Astrocyte (in vitro differentiated cells and primary cell): Measurements from ENCODE around the gene TIMM23B.
"Not testable (repeated sequence)": the region's sequence is repeated elsewhere in the genome, so short reads cannot be mapped to it uniquely, and the experiment has no call there.

Experiments used
- CTCF ChIP-seq: IDR thresholded peaks from 2 replicates; pipeline ENCODE4 v1.5.1; 2011; ENCODE audit warnings: low read depth, mild to moderate bottlenecking, inconsistent platforms, low read length, moderate library complexity; ENCODE audit not compliant: insufficient read depth
- EZH2 ChIP-seq: IDR thresholded peaks from 2 replicates; pipeline ENCODE4 v1.6.1; 2012; ENCODE audit warnings: mild to moderate bottlenecking, low read length, inconsistent platforms; ENCODE audit not compliant: insufficient read depth

GRCh38 chr10:49952006-49952405, 10.2 kb downstream of the TIMM23B start:
- TF ChIP-seq CTCF, EZH2: not testable (repeated sequence)
